SKM-1 (cell line): Measurements from ENCODE around the gene SMIM8.
"Not testable (repeated sequence)": the region's sequence is repeated elsewhere in the genome, so short reads cannot be mapped to it uniquely, and the experiment has no call there.

Experiments used
- DNase-seq: peaks from one replicate; lab custom pipeline; 2025; ENCODE audit not compliant: unreplicated experiment; lab: John Stamatoyannopoulos, UW

The SMIM8 gene

GRCh38 chr6:87322304-87323212 is at the start of gene SMIM8:
SMIM8 (plus strand) TSS chr6:87322588; CDS start chr6:87337032, 14,444 bp downstream.
- DNase-seq, result peak; percentile 37

GRCh38 chr6:87274660-87275274 is 47.6 kb upstream of the SMIM8 start:
- no peak for DNase-seq

GRCh38 chr6:87276624-87277023 is 45.8 kb upstream of the SMIM8 start:
- DNase-seq, result no peak

- DNase-seq, result no peak
These were observed 45.3 kb upstream of the SMIM8 start for GRCh38 chr6:87277123-87277522.

GRCh38 chr6:87279196-87279595 is 43.2 kb upstream of the SMIM8 start:
- DNase-seq, result no peak

- no peak for DNase-seq
These were observed 41.0 kb upstream of the SMIM8 start for GRCh38 chr6:87281426-87281825.

GRCh38 chr6:87282743-87283142 is 39.6 kb upstream of the SMIM8 start:
- DNase-seq, result no peak

GRCh38 chr6:87283461-87283860 is 38.9 kb upstream of the SMIM8 start:
- DNase-seq, result no peak

GRCh38 chr6:87287251-87287650 is 35.1 kb upstream of the SMIM8 start:
- no peak for DNase-seq

- DNase-seq, result peak; percentile 52
These were observed 32.8 kb upstream of the SMIM8 start for GRCh38 chr6:87289571-87289970.

GRCh38 chr6:87291883-87292282 is 30.5 kb upstream of the SMIM8 start:
- DNase-seq, result no peak

GRCh38 chr6:87293526-87293925 is 28.9 kb upstream of the SMIM8 start:
- no peak for DNase-seq

GRCh38 chr6:87297119-87297518 is 25.3 kb upstream of the SMIM8 start:
- no peak for DNase-seq

GRCh38 chr6:87301277-87301676 is 21.1 kb upstream of the SMIM8 start:
- not testable (repeated sequence) for DNase-seq

GRCh38 chr6:87308970-87309369 is 13.4 kb upstream of the SMIM8 start:
- DNase-seq, result no peak

- no peak for DNase-seq
These were observed 9.5 kb upstream of the SMIM8 start for GRCh38 chr6:87312860-87313259.

GRCh38 chr6:87315071-87315470 is 7.3 kb upstream of the SMIM8 start:
- no peak for DNase-seq

GRCh38 chr6:87319271-87319987 is 3.0 kb upstream of the SMIM8 start:
- no peak for DNase-seq

- not testable (repeated sequence) for DNase-seq
These were observed 1.5 kb downstream of the SMIM8 start for GRCh38 chr6:87323880-87324279.

- no peak for DNase-seq
These were observed 8.6 kb downstream of the SMIM8 start for GRCh38 chr6:87330961-87331360.

- DNase-seq, result no peak
These were observed 10.6 kb downstream of the SMIM8 start for GRCh38 chr6:87333033-87333432.
